GM19043 (cell line): ENCODE results near the gene VSTM2B.

Experiments
- ATAC-seq: cut with Tn5 transposase; IDR thresholded peaks from one replicate; pipeline ENCODE4 v1.9.1; 2021; ENCODE audit warnings: low read depth; ENCODE audit not compliant: unreplicated experiment

The VSTM2B gene

GRCh38 chr19:29587059-29587458, 61.3 kb downstream of the VSTM2B start:
- no peak for ATAC-seq

- peak; percentile 89 for ATAC-seq
Observed at GRCh38 chr19:29587518-29587986, 61.8 kb downstream of the VSTM2B start.

- no peak for ATAC-seq
Observed at GRCh38 chr19:29588095-29588494, 62.3 kb downstream of the VSTM2B start.

- ATAC-seq, result no peak
Observed at GRCh38 chr19:29590278-29590677, 64.5 kb downstream of the VSTM2B start.

- no peak for ATAC-seq
Observed at GRCh38 chr19:29591670-29592069, 65.9 kb downstream of the VSTM2B start.

GRCh38 chr19:29593869-29594268, 68.1 kb downstream of the VSTM2B start:
- no peak for ATAC-seq

- ATAC-seq, result no peak
Observed at GRCh38 chr19:29596080-29596727, 70.4 kb downstream of the VSTM2B start.

- ATAC-seq, result no peak
Observed at GRCh38 chr19:29596885-29597525, 71.2 kb downstream of the VSTM2B start.

- ATAC-seq, result no peak
Observed at GRCh38 chr19:29598036-29598435, 72.2 kb downstream of the VSTM2B start.

- no peak for ATAC-seq
Observed at GRCh38 chr19:29598496-29598895, 72.7 kb downstream of the VSTM2B start.

GRCh38 chr19:29603308-29603707, 77.5 kb downstream of the VSTM2B start:
- no peak for ATAC-seq

GRCh38 chr19:29605653-29606419, 80.0 kb downstream of the VSTM2B start, which contains the start of gene POP4:
Gene POP4 (plus strand): TSS chr19:29606283. CDS start chr19:29606319, 36 bp downstream.
- peak; percentile 59 for ATAC-seq

- peak; percentile 8 for ATAC-seq
Observed at GRCh38 chr19:29606420-29606747, 80.6 kb downstream of the VSTM2B start.

- no peak for ATAC-seq
Observed at GRCh38 chr19:29609636-29610035, 83.8 kb downstream of the VSTM2B start.

GRCh38 chr19:29610213-29610573, 84.4 kb downstream of the VSTM2B start:
- no peak for ATAC-seq

- peak; percentile 76 for ATAC-seq
Observed at GRCh38 chr19:29610574-29611271, 84.9 kb downstream of the VSTM2B start.

- no peak for ATAC-seq
Observed at GRCh38 chr19:29612121-29612520, 86.3 kb downstream of the VSTM2B start.

GRCh38 chr19:29612801-29613595, 87.2 kb downstream of the VSTM2B start:
- no peak for ATAC-seq

- no peak for ATAC-seq
Observed at GRCh38 chr19:29614046-29614445, 88.3 kb downstream of the VSTM2B start.
